ENCODE results near the gene P2RX4.
"Not testable (repeated sequence)": the region's sequence is repeated elsewhere in the genome, so short reads cannot be mapped to it uniquely, and the experiment has no call there.

P2RX4 gene

DNA sequence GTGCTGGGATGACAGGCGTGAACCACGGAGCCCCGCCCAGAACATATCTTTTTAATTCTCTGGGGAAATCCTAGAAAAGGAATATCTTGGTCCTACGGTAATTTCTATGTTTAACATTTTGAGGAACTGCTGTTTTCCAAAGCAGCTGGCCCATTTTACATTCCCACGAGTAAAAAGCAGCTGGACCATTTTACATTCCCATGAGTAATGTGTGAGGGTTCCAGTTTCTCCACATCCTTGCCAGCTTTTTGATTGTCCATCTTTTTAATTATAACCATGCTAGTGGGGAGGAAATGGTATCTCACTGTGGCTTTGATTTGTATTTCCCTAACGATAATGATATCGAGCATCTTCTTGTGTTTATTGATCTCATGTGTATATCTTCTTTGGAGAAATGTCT lies 4.4 kb upstream of the P2RX4 start:
- no peaks in the 10 kb centered on the region for H3K27me3 Mint-ChIP-seq
- peaks cover 4% of the 10 kb centered on the region for H3K4me1 Mint-ChIP-seq

DNA sequence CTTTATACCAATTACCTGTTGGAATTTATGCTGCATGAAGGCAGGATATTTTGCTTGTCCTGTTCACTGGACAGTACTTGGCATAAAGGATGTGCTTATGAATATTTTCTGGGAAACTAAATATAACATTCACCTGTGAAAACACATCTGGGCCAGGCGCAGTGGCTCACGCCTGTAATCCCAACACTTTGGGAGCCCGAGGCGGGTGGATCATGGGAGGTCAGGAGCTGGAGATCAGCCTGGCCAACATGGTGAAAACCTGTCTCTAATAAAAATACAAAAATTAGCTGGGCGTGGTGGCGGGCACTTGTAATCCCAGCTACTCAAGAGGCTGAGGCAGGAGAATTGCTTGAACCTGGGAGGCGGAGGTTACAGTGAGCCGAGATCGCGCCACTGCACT lies 1.4 kb upstream of the P2RX4 start:
- Mint-ChIP-seq H3K4me3 (peak overlapping the region; percentile 7), H3K4me1 (peaks cover 16% of the 10 kb centered on the region), H3K27ac (peak overlapping the region; percentile 46)
- H3K27me3 Mint-ChIP-seq, H3K36me3 Mint-ChIP-seq, H3K9me3 Mint-ChIP-seq: not testable (repeated sequence)

More for the DNA sequence above, 4.4 kb upstream of the P2RX4 start:
- Mint-ChIP-seq H3K4me3 (no peak overlapping the region), H3K36me3 (no peaks in the 10 kb centered on the region), H3K9me3 (no peaks in the 10 kb centered on the region), H3K27ac (no peak overlapping the region)

DNA sequence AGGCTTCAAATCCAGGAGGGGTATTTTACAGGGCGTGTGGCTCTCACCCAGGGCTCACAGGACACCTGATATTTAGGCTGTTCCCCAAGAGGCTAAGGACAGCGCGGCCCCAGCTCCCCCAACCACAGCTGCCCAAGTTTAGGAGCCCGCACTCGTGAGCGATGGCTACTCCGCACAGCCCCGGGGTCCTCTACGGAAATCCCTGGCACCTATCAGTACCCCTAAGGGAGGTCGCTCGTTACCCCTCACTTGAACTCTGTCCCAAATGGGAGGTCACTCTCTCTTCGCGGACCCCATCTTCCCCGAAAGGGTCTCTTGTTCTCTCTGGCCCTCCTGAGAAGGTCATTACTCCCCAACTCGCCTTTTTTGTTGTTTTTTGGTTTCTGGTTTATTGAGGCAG lies 708 bp upstream of the P2RX4 start:
- Mint-ChIP-seq H3K27ac (no peak overlapping the region), H3K4me3 (peak overlapping the region; percentile 31), H3K4me1 (peaks cover 19% of the 10 kb centered on the region), H3K27me3 (no peaks in the 10 kb centered on the region), H3K36me3 (no peaks in the 10 kb centered on the region), H3K9me3 (no peaks in the 10 kb centered on the region)

DNA sequence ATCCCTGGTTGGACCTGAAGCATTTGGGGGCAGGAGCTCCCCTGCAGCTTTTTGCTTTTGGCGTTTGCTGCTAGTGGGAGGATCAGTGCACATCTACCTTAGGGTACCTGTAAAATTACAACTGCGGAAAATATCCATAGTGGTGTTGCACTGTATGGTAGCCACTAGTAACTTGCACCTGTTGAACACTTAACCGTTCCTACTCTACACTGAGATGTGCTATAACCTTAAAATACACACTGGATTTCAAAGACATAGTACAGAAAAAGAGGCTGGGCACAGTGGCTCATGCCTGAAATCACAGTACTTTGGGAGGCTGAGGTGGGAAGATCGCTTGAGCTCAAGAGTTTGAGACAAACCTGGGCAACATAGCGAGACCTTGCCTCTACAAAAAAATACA lies 2.9 kb downstream of the P2RX4 start:
- H3K36me3 Mint-ChIP-seq = peaks cover 2% of the 10 kb centered on the region
- H3K27me3 Mint-ChIP-seq = no peaks in the 10 kb centered on the region
- H3K4me1 Mint-ChIP-seq = peaks cover 38% of the 10 kb centered on the region
- H3K9me3 Mint-ChIP-seq = no peaks in the 10 kb centered on the region
- H3K4me3 Mint-ChIP-seq = no peak overlapping the region
- no peak overlapping the region for H3K27ac Mint-ChIP-seq

DNA sequence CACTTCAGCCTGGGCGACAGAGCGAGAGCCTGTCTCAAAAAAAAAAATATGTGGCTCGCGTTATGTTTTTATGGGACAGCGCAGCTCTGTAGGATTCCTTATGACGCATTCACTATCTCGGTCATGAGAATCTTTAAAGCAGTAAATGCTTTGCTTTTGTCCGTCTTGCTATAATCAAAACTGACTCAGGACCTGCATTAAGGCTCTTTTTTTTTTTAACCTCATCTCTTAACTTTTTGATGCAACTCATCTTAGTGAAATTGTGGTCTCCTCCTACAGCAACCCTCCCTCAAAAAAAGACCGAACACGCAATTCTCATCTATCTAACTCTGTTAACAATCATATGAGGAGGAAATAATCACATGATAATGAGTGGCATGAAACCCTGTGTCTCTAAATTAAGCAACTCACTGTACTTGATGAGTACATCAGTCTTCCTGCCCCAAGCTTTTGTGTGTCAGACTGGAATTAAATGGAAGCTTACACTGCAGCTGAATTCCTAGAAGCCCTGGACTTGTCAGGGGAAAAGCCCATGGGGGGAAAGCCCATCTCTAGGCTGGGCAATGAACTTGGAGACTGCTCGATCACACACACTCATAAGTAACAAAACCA lies 4.3 kb downstream of the P2RX4 start:
- Mint-ChIP-seq H3K4me3 (no peak overlapping the region), H3K36me3 (peaks cover 6% of the 10 kb centered on the region), H3K9me3 (no peaks in the 10 kb centered on the region), H3K27ac (peak overlapping the region; percentile 2), H3K4me1 (peaks cover 37% of the 10 kb centered on the region), H3K27me3 (no peaks in the 10 kb centered on the region)

GRCh38 chr12:121214855-121215745 lies 5.2 kb downstream of the P2RX4 start:
- H3K9me3 Mint-ChIP-seq = no peaks in the 10 kb centered on the region
- H3K4me3 Mint-ChIP-seq = no peak overlapping the region
- H3K27me3 Mint-ChIP-seq = no peaks in the 10 kb centered on the region
- peak overlapping the region; percentile 60 for H3K27ac Mint-ChIP-seq
- H3K36me3 Mint-ChIP-seq = peaks cover 6% of the 10 kb centered on the region
- peaks cover 34% of the 10 kb centered on the region for H3K4me1 Mint-ChIP-seq

DNA sequence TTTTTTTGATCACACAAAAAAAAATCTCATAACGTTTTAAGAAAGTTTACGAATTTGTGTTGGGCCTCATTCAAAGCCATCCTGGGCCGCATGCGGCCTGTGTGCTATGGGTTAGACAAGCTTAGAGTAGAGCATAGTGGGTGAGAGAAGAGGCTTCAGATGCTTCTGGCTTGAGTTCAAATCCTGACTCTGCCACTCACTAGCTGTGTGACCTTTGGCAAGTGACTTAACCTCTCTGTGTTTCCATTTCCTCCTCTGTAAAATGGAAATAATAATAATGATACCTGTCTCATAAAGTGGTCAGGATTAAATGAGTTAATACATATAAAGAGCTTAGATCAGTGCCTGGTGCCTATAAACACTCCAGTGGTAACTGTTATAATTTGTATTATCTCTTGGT lies 6.2 kb downstream of the P2RX4 start:
- H3K9me3 Mint-ChIP-seq = no peaks in the 10 kb centered on the region
- H3K27ac Mint-ChIP-seq = no peak overlapping the region
- H3K4me3 Mint-ChIP-seq = no peak overlapping the region
- no peaks in the 10 kb centered on the region for H3K27me3 Mint-ChIP-seq
- peaks cover 28% of the 10 kb centered on the region for H3K4me1 Mint-ChIP-seq
- peaks cover 6% of the 10 kb centered on the region for H3K36me3 Mint-ChIP-seq

DNA sequence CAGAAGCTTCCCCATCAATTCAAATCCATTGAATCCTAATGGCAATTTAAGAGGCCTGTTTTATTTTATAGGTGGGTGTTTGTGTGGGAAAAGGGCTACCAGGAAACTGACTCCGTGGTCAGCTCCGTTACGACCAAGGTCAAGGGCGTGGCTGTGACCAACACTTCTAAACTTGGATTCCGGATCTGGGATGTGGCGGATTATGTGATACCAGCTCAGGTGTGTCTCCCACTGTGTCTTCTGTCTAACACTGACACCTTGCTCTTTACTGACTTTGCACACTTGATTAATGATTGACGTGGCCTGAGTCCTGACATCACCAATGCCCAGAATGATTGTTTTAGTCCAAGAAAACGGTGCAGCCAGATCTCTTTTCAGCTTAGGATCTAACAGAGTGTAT lies 7.1 kb downstream of the P2RX4 start:
- Mint-ChIP-seq H3K4me3 (no peak overlapping the region), H3K9me3 (no peaks in the 10 kb centered on the region), H3K36me3 (peaks cover 9% of the 10 kb centered on the region), H3K27ac (peak overlapping the region; percentile 19), H3K27me3 (no peaks in the 10 kb centered on the region), H3K4me1 (peaks cover 28% of the 10 kb centered on the region)

DNA sequence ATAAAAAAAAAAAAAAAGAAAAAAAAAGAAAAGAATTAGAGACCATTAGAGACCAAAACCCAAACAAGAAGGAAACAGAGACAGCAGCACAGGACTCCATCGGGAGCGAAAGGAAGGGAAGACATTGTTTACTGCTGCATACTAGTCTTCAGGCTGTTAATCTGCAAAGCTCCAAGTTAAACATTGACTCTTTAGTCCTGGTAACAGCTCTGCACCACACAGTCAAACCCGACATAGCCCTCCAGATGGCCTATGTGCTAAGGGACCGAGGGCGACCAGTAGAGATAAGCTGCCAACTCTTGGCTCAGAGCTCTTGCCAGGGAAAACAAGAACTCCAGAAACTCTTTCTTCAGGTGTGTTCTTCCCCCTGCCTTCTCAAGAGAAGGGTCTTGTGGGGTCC lies 7.8 kb downstream of the P2RX4 start:
- Mint-ChIP-seq H3K27me3 (no peaks in the 10 kb centered on the region), H3K4me1 (peaks cover 31% of the 10 kb centered on the region), H3K9me3 (no peaks in the 10 kb centered on the region), H3K4me3 (no peak overlapping the region), H3K36me3 (peaks cover 9% of the 10 kb centered on the region), H3K27ac (no peak overlapping the region)

GRCh38 chr12:121218588-121219352 lies 8.8 kb downstream of the P2RX4 start:
- Mint-ChIP-seq H3K36me3 (peaks cover 9% of the 10 kb centered on the region), H3K4me1 (peaks cover 39% of the 10 kb centered on the region), H3K27ac (peak overlapping the region; percentile 7), H3K9me3 (no peaks in the 10 kb centered on the region), H3K4me3 (no peak overlapping the region), H3K27me3 (no peaks in the 10 kb centered on the region)

- Mint-ChIP-seq H3K36me3 (peaks cover 9% of the 10 kb centered on the region), H3K27ac (peak overlapping the region; percentile 80)
These were observed 9.5 kb downstream of the P2RX4 start for GRCh38 chr12:121219353-121219986.

GRCh38 chr12:121222847-121223246 lies 12.9 kb downstream of the P2RX4 start:
- Mint-ChIP-seq H3K27me3 (no peaks in the 10 kb centered on the region), H3K4me1 (peaks cover 43% of the 10 kb centered on the region), H3K27ac (peak overlapping the region; percentile 89), H3K9me3 (no peaks in the 10 kb centered on the region), H3K36me3 (peaks cover 7% of the 10 kb centered on the region), H3K4me3 (no peak overlapping the region)

More at GRCh38 chr12:121219353-121219986, 9.5 kb downstream of the P2RX4 start:
- Mint-ChIP-seq H3K9me3 (no peaks in the 10 kb centered on the region), H3K4me3 (no peak overlapping the region), H3K27me3 (no peaks in the 10 kb centered on the region), H3K4me1 (peaks cover 39% of the 10 kb centered on the region)

DNA sequence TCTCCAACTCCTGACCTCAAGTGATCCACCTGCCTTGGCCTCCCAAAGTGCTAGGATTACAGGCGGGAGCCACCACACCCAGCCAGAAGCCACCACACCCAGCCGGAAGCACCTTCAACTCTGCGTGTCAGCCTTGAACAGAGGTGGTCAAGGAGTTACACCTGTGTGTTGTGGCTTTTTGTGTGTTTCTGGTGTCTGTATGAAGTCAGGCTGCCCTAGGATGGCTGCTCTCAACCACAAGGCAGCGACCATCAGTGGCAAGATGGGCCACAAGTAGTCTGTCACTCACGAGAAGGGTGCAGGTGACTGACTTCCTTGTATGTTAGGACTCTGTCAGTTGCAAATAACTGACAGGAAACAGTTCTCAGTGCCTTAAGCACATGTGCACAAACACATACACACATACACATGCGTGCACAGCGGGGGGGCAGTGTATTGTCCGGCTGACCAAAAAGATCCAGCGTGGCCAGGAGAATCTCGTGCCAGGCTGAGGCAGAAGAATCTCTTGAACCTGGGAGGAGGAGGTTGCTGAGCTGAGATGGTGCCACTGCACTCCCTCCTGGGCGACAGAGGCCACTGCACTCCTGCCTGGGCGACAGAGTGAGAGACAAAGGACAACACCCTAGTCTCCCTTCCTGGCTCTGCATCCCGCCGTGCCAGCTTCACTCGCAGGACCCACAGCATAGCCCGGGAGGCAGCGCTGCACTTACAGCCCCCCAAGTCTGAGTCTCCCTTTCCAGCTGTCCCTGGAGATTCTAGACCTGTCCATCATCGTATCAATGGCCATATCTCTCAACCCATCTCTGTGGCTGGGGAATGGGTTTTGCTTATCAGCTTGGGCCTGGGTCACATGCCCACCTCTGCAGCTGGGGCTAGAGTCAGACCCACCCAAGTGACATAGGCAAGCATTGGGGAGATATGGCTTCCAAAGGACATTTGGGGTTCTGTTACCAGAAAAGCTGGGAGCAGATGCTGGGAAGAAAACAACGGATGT lies 13.7 kb downstream of the P2RX4 start:
- no peaks in the 10 kb centered on the region for H3K9me3 Mint-ChIP-seq
- H3K36me3 Mint-ChIP-seq = peaks cover 6% of the 10 kb centered on the region
- no peak overlapping the region for H3K4me3 Mint-ChIP-seq
- no peaks in the 10 kb centered on the region for H3K27me3 Mint-ChIP-seq
- H3K27ac Mint-ChIP-seq = peak overlapping the region; percentile 63
- H3K4me1 Mint-ChIP-seq = peaks cover 43% of the 10 kb centered on the region

DNA sequence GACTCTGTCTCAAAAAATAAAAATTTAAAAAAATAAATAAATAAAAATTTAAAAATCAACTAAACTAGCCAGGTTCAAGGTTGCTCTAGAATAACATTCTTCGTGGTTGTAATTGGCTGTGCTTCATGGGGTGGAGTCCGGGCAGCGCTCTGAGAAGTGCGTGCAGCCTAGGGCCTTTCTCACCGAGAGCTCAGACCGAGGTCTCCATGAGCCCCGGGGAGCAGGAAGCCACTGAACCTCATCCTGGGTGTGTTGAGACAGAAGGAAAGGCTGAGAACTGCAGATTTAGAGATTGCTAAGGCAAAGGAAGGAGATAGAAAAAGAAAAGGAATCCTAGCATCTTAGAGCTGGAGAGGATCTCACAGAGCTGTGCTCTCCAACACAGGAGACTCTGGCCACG lies 14.7 kb downstream of the P2RX4 start:
- H3K9me3 Mint-ChIP-seq = no peaks in the 10 kb centered on the region
- H3K27ac Mint-ChIP-seq = peak overlapping the region; percentile 87
- no peaks in the 10 kb centered on the region for H3K27me3 Mint-ChIP-seq
- H3K36me3 Mint-ChIP-seq = peaks cover 3% of the 10 kb centered on the region
- peak overlapping the region; percentile 63 for H3K4me3 Mint-ChIP-seq
- peaks cover 43% of the 10 kb centered on the region for H3K4me1 Mint-ChIP-seq
